ENCODE data around the gene ODC1.

ODC1 gene

GRCh38 chr2:10482913-10483312 is 34.8 kb upstream of the ODC1 start:
- H3K9ac ChIP-seq (ENCODE audit: low read depth, low read length), result no peak overlapping the region
- no peaks in the 10 kb centered on the region; the same call in 1 of the 2 replicates for H4K20me1 ChIP-seq (ENCODE audit: insufficient read depth, low read length)
- no peaks in the 10 kb centered on the region for H3K36me3 ChIP-seq (ENCODE audit: insufficient read depth, low read length)
- H3K27ac ChIP-seq (ENCODE audit: low read length), result no peak overlapping the region
- TF ChIP-seq, protein P1, sequence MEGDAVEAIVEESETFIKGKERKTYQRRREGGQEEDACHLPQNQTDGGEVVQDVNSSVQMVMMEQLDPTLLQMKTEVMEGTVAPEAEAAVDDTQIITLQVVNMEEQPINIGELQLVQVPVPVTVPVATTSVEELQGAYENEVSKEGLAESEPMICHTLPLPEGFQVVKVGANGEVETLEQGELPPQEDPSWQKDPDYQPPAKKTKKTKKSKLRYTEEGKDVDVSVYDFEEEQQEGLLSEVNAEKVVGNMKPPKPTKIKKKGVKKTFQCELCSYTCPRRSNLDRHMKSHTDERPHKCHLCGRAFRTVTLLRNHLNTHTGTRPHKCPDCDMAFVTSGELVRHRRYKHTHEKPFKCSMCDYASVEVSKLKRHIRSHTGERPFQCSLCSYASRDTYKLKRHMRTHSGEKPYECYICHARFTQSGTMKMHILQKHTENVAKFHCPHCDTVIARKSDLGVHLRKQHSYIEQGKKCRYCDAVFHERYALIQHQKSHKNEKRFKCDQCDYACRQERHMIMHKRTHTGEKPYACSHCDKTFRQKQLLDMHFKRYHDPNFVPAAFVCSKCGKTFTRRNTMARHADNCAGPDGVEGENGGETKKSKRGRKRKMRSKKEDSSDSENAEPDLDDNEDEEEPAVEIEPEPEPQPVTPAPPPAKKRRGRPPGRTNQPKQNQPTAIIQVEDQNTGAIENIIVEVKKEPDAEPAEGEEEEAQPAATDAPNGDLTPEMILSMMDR (IDR thresholded peaks at IDR 0.05; ENCODE audit: borderline replicate concordance, extremely low read depth, low read length, poor library complexity, severe bottlenecking), result no peak
- no peak for TF ChIP-seq EZH2 (IDR thresholded peaks at IDR 0.05; ENCODE audit: borderline replicate concordance, low read depth, low read length, severe bottlenecking)
- no peaks in the 10 kb centered on the region for H3K4me1 ChIP-seq (ENCODE audit: insufficient read depth, low read length)
- no peak overlapping the region for H2AFZ ChIP-seq (ENCODE audit: low read depth, low read length)
- no peak overlapping the region for H3K4me3 ChIP-seq (ENCODE audit: low read depth in 1 of 2, low read length in 2 of 2)
- no peak for ATAC-seq (ENCODE audit: insufficient read depth, low read depth)
- no peaks in the 10 kb centered on the region for H3K9me3 ChIP-seq (ENCODE audit: insufficient read depth, low read length, severe bottlenecking)
- DNase-seq, result no peak
- no peak overlapping the region for H3K4me2 ChIP-seq (ENCODE audit: insufficient read depth, low read length)
- peaks cover 10% of the 10 kb centered on the region for H3K27me3 ChIP-seq (ENCODE audit: insufficient read depth, low read length, poor library complexity)
- H3K79me2 ChIP-seq (ENCODE audit: insufficient read depth, low read length), result no peaks in the 10 kb centered on the region

GRCh38 chr2:10482460-10482859 is 34.3 kb upstream of the ODC1 start:
- no peaks in the 10 kb centered on the region for H3K79me2 ChIP-seq (ENCODE audit: insufficient read depth, low read length)
- DNase-seq (no peak), ATAC-seq (ENCODE audit: insufficient read depth, low read depth) (no peak)
- peaks cover 10% of the 10 kb centered on the region for H3K27me3 ChIP-seq (ENCODE audit: insufficient read depth, low read length, poor library complexity)
- no peaks in the 10 kb centered on the region for H3K36me3 ChIP-seq (ENCODE audit: insufficient read depth, low read length)
- H3K4me3 ChIP-seq (ENCODE audit: low read depth in 1 of 2, low read length in 2 of 2), result no peak overlapping the region
- no peak for TF ChIP-seq EZH2 (IDR thresholded peaks at IDR 0.05; ENCODE audit: borderline replicate concordance, low read depth, low read length, severe bottlenecking)
- TF ChIP-seq, protein P1 (IDR thresholded peaks at IDR 0.05; ENCODE audit: borderline replicate concordance, extremely low read depth, low read length, poor library complexity, severe bottlenecking), result no peak
- H4K20me1 ChIP-seq (ENCODE audit: insufficient read depth, low read length), result no peaks in the 10 kb centered on the region; the same call in 1 of the 2 replicates
- no peaks in the 10 kb centered on the region for H3K9me3 ChIP-seq (ENCODE audit: insufficient read depth, low read length, severe bottlenecking)
- no peak overlapping the region for H2AFZ ChIP-seq (ENCODE audit: low read depth, low read length)
- no peak overlapping the region for H3K27ac ChIP-seq (ENCODE audit: low read length)
- H3K9ac ChIP-seq (ENCODE audit: low read depth, low read length), result no peak overlapping the region
- no peaks in the 10 kb centered on the region for H3K4me1 ChIP-seq (ENCODE audit: insufficient read depth, low read length)
- no peak overlapping the region for H3K4me2 ChIP-seq (ENCODE audit: insufficient read depth, low read length)

DNA sequence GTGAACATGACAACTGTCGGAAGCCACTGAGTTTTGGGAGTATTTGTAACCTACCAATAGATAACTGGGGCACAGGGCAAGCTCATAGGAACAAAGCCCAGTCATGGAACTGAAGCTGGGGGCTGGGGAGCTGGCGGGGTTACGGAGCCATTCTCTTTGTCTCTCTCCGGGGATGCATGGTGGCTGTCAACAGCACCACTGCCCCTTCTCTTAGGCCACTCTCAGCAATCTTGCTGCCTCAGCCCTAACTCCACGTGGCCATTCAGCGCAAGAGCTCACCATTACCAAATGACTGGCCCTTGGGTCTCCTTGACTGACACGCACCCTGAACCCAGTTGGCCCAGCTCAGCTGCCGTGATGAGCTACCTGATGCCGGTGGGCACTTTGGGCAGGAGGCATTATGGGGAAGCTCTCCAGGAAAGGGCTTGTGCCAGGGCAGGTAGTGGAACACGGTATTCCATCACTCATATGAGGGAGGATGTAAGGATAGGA is 33.6 kb upstream of the ODC1 start:
- ATAC-seq (ENCODE audit: insufficient read depth, low read depth), result no peak
- no peaks in the 10 kb centered on the region for H3K4me1 ChIP-seq (ENCODE audit: insufficient read depth, low read length)
- no peak overlapping the region for H2AFZ ChIP-seq (ENCODE audit: low read depth, low read length)
- no peaks in the 10 kb centered on the region for H3K36me3 ChIP-seq (ENCODE audit: insufficient read depth, low read length)
- H3K9me3 ChIP-seq (ENCODE audit: insufficient read depth, low read length, severe bottlenecking), result no peaks in the 10 kb centered on the region
- peaks cover 10% of the 10 kb centered on the region for H3K27me3 ChIP-seq (ENCODE audit: insufficient read depth, low read length, poor library complexity)
- no peak for DNase-seq
- no peaks in the 10 kb centered on the region for H3K79me2 ChIP-seq (ENCODE audit: insufficient read depth, low read length)
- no peak overlapping the region for H3K27ac ChIP-seq (ENCODE audit: low read length)
- no peak overlapping the region for H3K9ac ChIP-seq (ENCODE audit: low read depth, low read length)
- TF ChIP-seq EZH2 (IDR thresholded peaks at IDR 0.05; ENCODE audit: borderline replicate concordance, low read depth, low read length, severe bottlenecking), result no peak
- TF ChIP-seq, protein P1 (IDR thresholded peaks at IDR 0.05; ENCODE audit: borderline replicate concordance, extremely low read depth, low read length, poor library complexity, severe bottlenecking), result no peak
- H4K20me1 ChIP-seq (ENCODE audit: insufficient read depth, low read length), result no peaks in the 10 kb centered on the region; the same call in 1 of the 2 replicates
- H3K4me2 ChIP-seq (ENCODE audit: insufficient read depth, low read length), result no peak overlapping the region
- no peak overlapping the region for H3K4me3 ChIP-seq (ENCODE audit: low read depth in 1 of 2, low read length in 2 of 2)
